ENCODE results near the gene ARHGAP35.

ARHGAP35 gene

GRCh38 chr19:46907880-46908279, 47.1 kb downstream of the ARHGAP35 start:
- Histone ChIP-seq H3K79me2 (ENCODE audit: control insufficient read depth, insufficient read depth, low read length) (peaks cover 20% of the 10 kb centered on the region), H3K79me1 (ENCODE audit: low read length) (peaks cover 16% of the 10 kb centered on the region), H3K27me3 (ENCODE audit: insufficient read depth, low read length, poor library complexity) (no peaks in the 10 kb centered on the region), H3K18ac (ENCODE audit: low read length) (no peak overlapping the region), H3K36me3 (ENCODE audit: control insufficient read depth, insufficient read depth, low read length) (no peaks in the 10 kb centered on the region), H4K8ac (ENCODE audit: low read depth, low read length) (no peak overlapping the region), H2AK5ac (ENCODE audit: low read length) (no peak overlapping the region), H3K56ac (ENCODE audit: low read length) (no peak overlapping the region), H3K23ac (ENCODE audit: low read length) (no peak overlapping the region), H3K4me2 (ENCODE audit: low read length) (no peak overlapping the region), H2BK15ac (replicated peaks; ENCODE audit: low read depth) (no peak overlapping the region), H4K5ac (ENCODE audit: low read length) (no peak overlapping the region), H2BK5ac (ENCODE audit: low read length) (no peak overlapping the region), H3K4me3 (ENCODE audit: low read length) (no peak overlapping the region), H2BK120ac (ENCODE audit: low read depth, low read length) (no peak overlapping the region), H3K27ac (ENCODE audit: low read depth, low read length) (no peak overlapping the region), H3K9ac (ENCODE audit: low read length) (no peak overlapping the region), H3K4me1 (ENCODE audit: control insufficient read depth, low read depth, low read length) (peaks cover 11% of the 10 kb centered on the region), H3K4ac (ENCODE audit: low read depth, low read length) (no peak overlapping the region)
- no peak for DNase-seq
- WGBS (ENCODE audit: extremely low coverage, insufficient coverage, low lambda C conversion rate): no CpG with 5 or more reads among the region's 4 CpGs

GRCh38 chr19:46909356-46909755, 48.6 kb downstream of the ARHGAP35 start:
- H2BK120ac ChIP-seq (ENCODE audit: low read depth, low read length): no peak overlapping the region
- H3K79me1 ChIP-seq (ENCODE audit: low read length): peaks cover 16% of the 10 kb centered on the region
- H2BK15ac ChIP-seq (replicated peaks; ENCODE audit: low read depth): no peak overlapping the region
- H3K56ac ChIP-seq (ENCODE audit: low read length): no peak overlapping the region
- WGBS (ENCODE audit: extremely low coverage, insufficient coverage, low lambda C conversion rate): no CpG with 5 or more reads among the region's 4 CpGs
- H2BK5ac ChIP-seq (ENCODE audit: low read length): no peak overlapping the region
- no peak overlapping the region for H3K4me2 ChIP-seq (ENCODE audit: low read length)
- no peaks in the 10 kb centered on the region for H3K36me3 ChIP-seq (ENCODE audit: control insufficient read depth, insufficient read depth, low read length)
- no peak overlapping the region for H4K5ac ChIP-seq (ENCODE audit: low read length)
- H4K8ac ChIP-seq (ENCODE audit: low read depth, low read length): no peak overlapping the region
- H3K4ac ChIP-seq (ENCODE audit: low read depth, low read length): no peak overlapping the region
- H3K27me3 ChIP-seq (ENCODE audit: insufficient read depth, low read length, poor library complexity): no peaks in the 10 kb centered on the region
- no peak overlapping the region for H3K18ac ChIP-seq (ENCODE audit: low read length)
- no peak overlapping the region for H3K27ac ChIP-seq (ENCODE audit: low read depth, low read length)
- H2AK5ac ChIP-seq (ENCODE audit: low read length): no peak overlapping the region
- peaks cover 24% of the 10 kb centered on the region for H3K79me2 ChIP-seq (ENCODE audit: control insufficient read depth, insufficient read depth, low read length)
- H3K9ac ChIP-seq (ENCODE audit: low read length): no peak overlapping the region
- H3K4me1 ChIP-seq (ENCODE audit: control insufficient read depth, low read depth, low read length): peaks cover 9% of the 10 kb centered on the region
- DNase-seq: no peak
- H3K4me3 ChIP-seq (ENCODE audit: low read length): no peak overlapping the region
- no peak overlapping the region for H3K23ac ChIP-seq (ENCODE audit: low read length)

All from mesendoderm (in vitro differentiated cells).